Ovary (tissue), 9 donors: ENCODE data around the gene PRR36. TPM values are rescaled to one million over a fixed set of nuclear protein-coding genes. Genes with fewer than 3 reads are reported as not detected.

ENCODE experiments used
- DNase-seq, 5 donors: peaks; one replicate each; pipeline ENCODE4 v3.0.0-alpha.2; 2019 to 2020
- H3K27ac ChIP-seq, 2 donors: fragments of 200-600 bp; one replicate each; pipeline versions ENCODE4 v1.5.1 to v1.8.0; 2019 to 2022
- H3K27me3 ChIP-seq: fragments of 200-600 bp; one replicate; pipeline ENCODE4 v1.8.0; 2022
- H3K36me3 ChIP-seq: fragments of 200-600 bp; sonication (generic); one replicate; pipeline ENCODE4 v1.5.1; 2019
- H3K4me1 ChIP-seq: one replicate; pipeline ENCODE4 v1.8.1; 2013; ENCODE audit warnings: mild to moderate bottlenecking, moderate library complexity; ENCODE audit not compliant: insufficient read depth
- H3K4me3 ChIP-seq: fragments of 200-600 bp; sonication (generic); one replicate; pipeline ENCODE4 v1.5.1; 2017
- H3K9me3 ChIP-seq, 2 donors: fragments of 200-600 bp in 1 of 2; sonication (generic) in 1 of 2; one replicate each; pipeline versions ENCODE4 v1.5.1 to v1.8.1; 2013 to 2019; ENCODE audit warnings: mild to moderate bottlenecking in 1 of 2, moderate library complexity in 1 of 2
- CTCF ChIP-seq, 3 donors: fragments of 450-650 bp in 2 of 3; fragments of 200-600 bp in 1 of 3; IDR thresholded peaks; one replicate each; pipeline versions ENCODE4 v1.5.1 to v1.8.0; 2016 to 2022; ENCODE audit warnings: antibody characterized with exemption in 3 of 3, mild to moderate bottlenecking in 1 of 3
- EP300 ChIP-seq: sonication (generic); formaldehyde crosslinking; IDR thresholded peaks from one replicate; pipeline ENCODE4 v1.6.1; 2017; ENCODE audit warnings: antibody characterized with exemption
- POLR2A ChIP-seq: fragments of 450-650 bp; IDR thresholded peaks from one replicate; pipeline ENCODE4 v1.6.1; 2017; ENCODE audit warnings: antibody characterized with exemption, mild to moderate bottlenecking, moderate library complexity
- WGBS, 3 donors: extraction: QIAGEN DNeasy Blood & Tissue Kit in 1 of 3; methylation state at CpG; one replicate each; pipeline versions ENCODE4 v1.1.5 to v1.1.7; 2013 to 2017; 5-methylcytosine and 5-hydroxymethylcytosine counted together
- intact Hi-C, 4 donors: fragments of 100-400 bp; cut with DNase I; formaldehyde crosslinking; loops; one replicate each; pipeline versions ENCODE4 v1.11.0 to v1.15.1; 2022 to 2023
- polyA plus RNA-seq, 2 donors: library from polyadenylated mRNA; stranded (reverse); fragments of 200-250 nt in 1 of 2; fragments of 350-450 nt in 1 of 2; fragmentation: Illumina TruSeq in 1 of 2; extraction: RNeasy Lipid Tissue Mini Kit (QIAGEN cat#74804) in 1 of 2; gene quantifications; one replicate each; pipeline ENCODE4 v1.2.3, GENCODE V29; 2013 to 2014
- total RNA-seq, 7 donors: library from RNA; depleted of rRNA in 2 of 7; stranded (reverse); fragments of >200 nt in 2 of 7; fragmentation: NEBNext Ultra II Directional in 3 of 7; extraction: Animal tissue kit (Norgen Biotek cat#: 25700) in 3 of 7; gene quantifications; one replicate each; pipeline versions ENCODE4 v1.1.0 to v1.2.4, GENCODE V29; 2016 to 2023
- donor health status: DM: no; HTN: no; CAD: no; lungs with moderate emphysema.
- donor health status: DM: no; HTN: no; CAD: no.
- donor health status: Bipolar disorder and iron deficiency.
- donor health status: DM: yes; HTN: yes; CAD: no.
- donor health status: DM: no; HTN: no; CAD: no.
- donor health status: DM: yes; HTN: yes; CAD: no.

PRR36 gene
- total and polyA plus RNA-seq, 9 donors = 0.05 to 2.2 (median 0.60) TPM

GRCh38 chr19:7872306-7873204, 1.6 kb downstream of the PRR36 start:
- DNase-seq = peak in 2 of 5 donors; percentile 55 to 60
- H3K4me3 ChIP-seq = no peak overlapping the region
- H3K27ac ChIP-seq = no peak overlapping the region
- TF ChIP-seq EP300 = no peak
- TF ChIP-seq POLR2A = no peak
- no peak for TF ChIP-seq CTCF (IDR thresholded peaks at IDR 0.05)
- peaks cover 9% of the 10 kb centered on the region for H3K4me1 ChIP-seq
- no peaks in the 10 kb centered on the region for H3K9me3 ChIP-seq
- WGBS, 3 donors = 46 to 63% (median 55%) methylated on average over 44 to 47 of the region's 47 CpGs
- H3K36me3 ChIP-seq = no peaks in the 10 kb centered on the region
- intact Hi-C loops = no loop called here
- H3K27me3 ChIP-seq = no peaks in the 10 kb centered on the region

GRCh38 chr19:7871437-7872305, 2.5 kb downstream of the PRR36 start:
- intact Hi-C loops = no loop called here
- peaks cover 9% of the 10 kb centered on the region for H3K4me1 ChIP-seq
- TF ChIP-seq EP300 = no peak
- no peak for TF ChIP-seq CTCF (IDR thresholded peaks at IDR 0.05)
- TF ChIP-seq POLR2A = no peak
- H3K36me3 ChIP-seq = no peaks in the 10 kb centered on the region
- peak; percentile 89 to 94 (median 92) for DNase-seq
- H3K27ac ChIP-seq = no peak overlapping the region
- no peaks in the 10 kb centered on the region for H3K27me3 ChIP-seq
- peak overlapping the region; percentile 9 for H3K4me3 ChIP-seq
- H3K9me3 ChIP-seq = no peaks in the 10 kb centered on the region
- WGBS, 3 donors = 3 to 4% (median 3%) methylated on average over 33 of the region's 33 CpGs

- DNase-seq = peak; percentile 66 to 90 (median 84)
- peaks cover 9% of the 10 kb centered on the region for H3K4me1 ChIP-seq
- H3K27ac ChIP-seq = no peak overlapping the region
- intact Hi-C loops = no loop called here
- no peaks in the 10 kb centered on the region for H3K9me3 ChIP-seq
- 41 to 45% (median 41%) methylated on average over 11 of the region's 11 CpGs for WGBS, 3 donors
- no peak for TF ChIP-seq EP300
- no peak for TF ChIP-seq POLR2A
- TF ChIP-seq CTCF (IDR thresholded peaks at IDR 0.05) = no peak
- H3K27me3 ChIP-seq = no peaks in the 10 kb centered on the region
- no peaks in the 10 kb centered on the region for H3K36me3 ChIP-seq
- H3K4me3 ChIP-seq = no peak overlapping the region
These were observed 3.4 kb downstream of the PRR36 start for GRCh38 chr19:7870571-7871436.
